CD4-positive, alpha-beta T cell (primary cell): ENCODE results near the gene CARD9. TPM values are rescaled to one million over a fixed set of nuclear protein-coding genes. Genes with fewer than 3 reads are reported as not detected.

Experiments used
- ATAC-seq: fragments of 200-7000 bp; cut with Tn5 transposase; one replicate; pipeline ENCODE4 v1.10.0; 2022; ENCODE audit warnings: mild to moderate bottlenecking; ENCODE audit not compliant: poor library complexity
- CTCF ChIA-PET: fragments of 350-600 bp; sonication (Branson Sonifier 250); formaldehyde crosslinking; loops from one replicate; lab custom pipeline; 2021; ENCODE audit warnings: antibody characterized with exemption, inconsistent platforms; lab: Charles Lee
- POLR2A ChIA-PET: fragments of 350-600 bp; sonication (Branson Sonifier 250); formaldehyde crosslinking; loops from one replicate; lab custom pipeline; 2021; ENCODE audit warnings: antibody characterized with exemption, inconsistent platforms; lab: Charles Lee
- DNase-seq, 14 experiments: peaks; one replicate each; pipeline ENCODE4 v3.0.0-alpha.2; 2013 to 2020; ENCODE audit warnings: mixed read lengths in 2 of 14
- H3K27ac ChIP-seq, 2 donors: one replicate each; pipeline versions ENCODE4 v1.5.1 to v1.7.0; 2013; ENCODE audit warnings: low read length in 2 of 2, low read depth in 1 of 2, mild to moderate bottlenecking in 1 of 2
- H3K27me3 ChIP-seq, 2 experiments: 1 replicate in 1 of 2; 2 replicates in 1 of 2; pipeline versions ENCODE4 v1.6.1 to v1.7.0; 2013; ENCODE audit warnings: low read length in 2 of 2, control low read depth in 1 of 2, mild to moderate bottlenecking in 1 of 2, moderate library complexity in 1 of 2; ENCODE audit not compliant: insufficient read depth in 2 of 2, control insufficient read depth in 1 of 2
- H3K36me3 ChIP-seq: one replicate; pipeline ENCODE4 v1.6.1; 2013; ENCODE audit warnings: low read length, control low read depth; ENCODE audit not compliant: insufficient read depth
- H3K4me1 ChIP-seq: one replicate; pipeline ENCODE4 v1.6.1; 2013; ENCODE audit warnings: low read length, control low read depth; ENCODE audit not compliant: insufficient read depth
- H3K4me3 ChIP-seq: one replicate; pipeline ENCODE4 v1.5.1; 2013; ENCODE audit warnings: mild to moderate bottlenecking, low read length, moderate library complexity
- H3K9me3 ChIP-seq, 2 experiments: 1 replicate in 1 of 2; 2 replicates in 1 of 2; pipeline versions ENCODE4 v1.6.1 to v1.7.0; 2013; ENCODE audit warnings: low read length in 2 of 2, mild to moderate bottlenecking in 2 of 2, control low read depth in 1 of 2, moderate library complexity in 1 of 2; ENCODE audit not compliant: control insufficient read depth in 1 of 2, insufficient read depth in 1 of 2
- H3K27ac Mint-ChIP-seq: one replicate; pipeline ENCODE4 v1.8.0; 2020; ENCODE audit warnings: mixed read lengths
- H3K27me3 Mint-ChIP-seq: one replicate; pipeline ENCODE4 v1.8.0; 2021; ENCODE audit warnings: mixed read lengths
- H3K36me3 Mint-ChIP-seq: one replicate; pipeline ENCODE4 v1.8.0; 2021; ENCODE audit warnings: low read depth, mixed read lengths
- H3K4me1 Mint-ChIP-seq: one replicate; pipeline ENCODE4 v1.8.0; 2021; ENCODE audit warnings: low read depth, mixed read lengths
- H3K4me3 Mint-ChIP-seq: one replicate; pipeline ENCODE4 v1.8.0; 2020; ENCODE audit warnings: mild to moderate bottlenecking, mixed read lengths
- H3K9me3 Mint-ChIP-seq: one replicate; pipeline ENCODE4 v1.8.0; 2020; ENCODE audit warnings: mixed read lengths
- CTCF ChIP-seq: fragments of 200-600 bp; IDR thresholded peaks from one replicate; pipeline ENCODE4 v1.8.0; 2022; ENCODE audit warnings: antibody characterized with exemption, mild to moderate bottlenecking
- intact Hi-C, 2 experiments: fragments of 100-400 bp; cut with DNase I in 1 of 2; cut with micrococcal nuclease in 1 of 2; formaldehyde crosslinking; loops; one replicate each; pipeline versions ENCODE4 v1.15.1 to v1.9.0; 2023 to 2025; cut with DNase I, micrococcal nuclease
- total RNA-seq, 174 experiments: library from RNA in 2 of 174; stranded (reverse) in 2 of 174; gene quantifications; one replicate each; pipeline ENCODE4 v1.2.3 and lab custom pipeline; 2021 to 2026

The CARD9 gene
- total RNA-seq, 2 experiments from 2014 or later = 0.36 to 0.64 TPM

GRCh38 chr9:136359774-136360718, 13.4 kb downstream of the CARD9 start:
- POLR2A ChIA-PET = no interaction called here
- Histone ChIP-seq H3K36me3 (peaks cover 8% of the 10 kb centered on the region), H3K4me1 (peaks cover 19% of the 10 kb centered on the region), H3K27ac (no peak overlapping the region), H3K4me3 (no peak overlapping the region), H3K9me3 (peaks cover 0 to 8% of the 10 kb centered on the region in 2 experiments), H3K27me3 (no peaks in the 10 kb centered on the region)
- Mint-ChIP-seq H3K4me3 (no peak overlapping the region), H3K9me3 (no peaks in the 10 kb centered on the region), H3K27me3 (no peaks in the 10 kb centered on the region), H3K27ac (no peak overlapping the region), H3K36me3 (peaks cover 8% of the 10 kb centered on the region), H3K4me1 (peaks cover 5% of the 10 kb centered on the region)
- intact Hi-C loops = loop anchor here in 1 of 2 experiments (5.0 kb wide), 2 partner anchors 243 to 527 kb away; partner anchors contain the start of genes TMEM250 and TRAF2
- CTCF ChIA-PET = no interaction called here
- DNase-seq (no peak), ATAC-seq (no peak)
- no peak for TF ChIP-seq CTCF

- CTCF ChIA-PET = no interaction called here
- Mint-ChIP-seq H3K27me3 (no peaks in the 10 kb centered on the region), H3K4me1 (peaks cover 5% of the 10 kb centered on the region), H3K9me3 (no peaks in the 10 kb centered on the region), H3K27ac (no peak overlapping the region), H3K4me3 (no peak overlapping the region), H3K36me3 (peaks cover 8% of the 10 kb centered on the region)
- POLR2A ChIA-PET = no interaction called here
- peaks cover 8% of the 10 kb centered on the region for H3K36me3 ChIP-seq
- no peak overlapping the region for H3K27ac ChIP-seq
- H3K4me1 ChIP-seq = peaks cover 10% of the 10 kb centered on the region
- no peak for DNase-seq
- no peaks in the 10 kb centered on the region for H3K27me3 ChIP-seq
- H3K9me3 ChIP-seq = peaks cover 0 to 2% of the 10 kb centered on the region in 2 experiments
- intact Hi-C loops = no loop called here
- no peak for TF ChIP-seq CTCF
- no peak overlapping the region for H3K4me3 ChIP-seq
- ATAC-seq = no peak
Observed at GRCh38 chr9:136358888-136359287, 14.6 kb downstream of the CARD9 start.

GRCh38 chr9:136358016-136358415, 15.5 kb downstream of the CARD9 start:
- H3K4me3 Mint-ChIP-seq = no peak overlapping the region
- ChIA-PET POLR2A (no interaction called here), CTCF (no interaction called here)
- peaks cover 8% of the 10 kb centered on the region for H3K4me1 ChIP-seq
- no peak for DNase-seq
- H3K36me3 Mint-ChIP-seq = peaks cover 6% of the 10 kb centered on the region
- no peak overlapping the region for H3K27ac ChIP-seq
- no peaks in the 10 kb centered on the region for H3K9me3 Mint-ChIP-seq
- peaks cover 5% of the 10 kb centered on the region for H3K4me1 Mint-ChIP-seq
- H3K27me3 Mint-ChIP-seq = no peaks in the 10 kb centered on the region
- intact Hi-C loops = no loop called here
- H3K27ac Mint-ChIP-seq = no peak overlapping the region
- H3K36me3 ChIP-seq = peaks cover 8% of the 10 kb centered on the region
- no peak overlapping the region for H3K4me3 ChIP-seq
- H3K27me3 ChIP-seq = no peaks in the 10 kb centered on the region
- ATAC-seq = no peak
- TF ChIP-seq CTCF = no peak
- H3K9me3 ChIP-seq = no peaks in the 10 kb centered on the region
